Ovary (tissue), 3 donors: ENCODE measurements around the gene RPL3.

ENCODE experiments used
- EP300 ChIP-seq: sonication (generic); formaldehyde crosslinking; IDR thresholded peaks from one replicate; pipeline ENCODE4 v1.6.1; 2017; ENCODE audit warnings: antibody characterized with exemption
- TF ChIP-seq, protein P1 (sequence below), 3 donors: fragments of 450-650 bp in 2 of 3; fragments of 200-600 bp in 1 of 3; IDR thresholded peaks; one replicate each; pipeline versions ENCODE4 v1.5.1 to v1.8.0; 2016 to 2022; ENCODE audit warnings: antibody characterized with exemption in 3 of 3, mild to moderate bottlenecking in 1 of 3
- donor health status: DM: no; HTN: no; CAD: no.

DNA sequence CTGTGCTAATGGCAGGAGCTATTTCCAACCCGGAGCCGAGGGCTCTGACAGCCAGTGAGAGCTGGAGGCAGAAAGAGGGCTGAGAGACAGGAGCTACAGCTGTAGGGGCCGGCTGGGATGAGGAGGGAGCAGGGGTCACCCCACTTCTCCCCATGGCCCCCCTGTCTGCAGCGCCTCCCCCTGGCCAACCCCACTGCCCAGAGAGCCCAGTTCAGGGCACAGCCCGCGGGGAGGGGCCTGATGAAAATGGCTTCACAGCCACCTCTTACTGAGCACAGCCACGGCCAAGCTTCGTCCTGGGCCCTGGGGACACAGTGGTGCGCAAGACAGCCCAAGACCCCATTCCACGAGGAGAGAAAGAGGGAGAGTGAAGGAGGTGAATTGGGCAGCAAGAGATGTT is 27.9 kb downstream of the RPL3 start:
- TF ChIP-seq, protein P1, sequence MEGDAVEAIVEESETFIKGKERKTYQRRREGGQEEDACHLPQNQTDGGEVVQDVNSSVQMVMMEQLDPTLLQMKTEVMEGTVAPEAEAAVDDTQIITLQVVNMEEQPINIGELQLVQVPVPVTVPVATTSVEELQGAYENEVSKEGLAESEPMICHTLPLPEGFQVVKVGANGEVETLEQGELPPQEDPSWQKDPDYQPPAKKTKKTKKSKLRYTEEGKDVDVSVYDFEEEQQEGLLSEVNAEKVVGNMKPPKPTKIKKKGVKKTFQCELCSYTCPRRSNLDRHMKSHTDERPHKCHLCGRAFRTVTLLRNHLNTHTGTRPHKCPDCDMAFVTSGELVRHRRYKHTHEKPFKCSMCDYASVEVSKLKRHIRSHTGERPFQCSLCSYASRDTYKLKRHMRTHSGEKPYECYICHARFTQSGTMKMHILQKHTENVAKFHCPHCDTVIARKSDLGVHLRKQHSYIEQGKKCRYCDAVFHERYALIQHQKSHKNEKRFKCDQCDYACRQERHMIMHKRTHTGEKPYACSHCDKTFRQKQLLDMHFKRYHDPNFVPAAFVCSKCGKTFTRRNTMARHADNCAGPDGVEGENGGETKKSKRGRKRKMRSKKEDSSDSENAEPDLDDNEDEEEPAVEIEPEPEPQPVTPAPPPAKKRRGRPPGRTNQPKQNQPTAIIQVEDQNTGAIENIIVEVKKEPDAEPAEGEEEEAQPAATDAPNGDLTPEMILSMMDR (IDR thresholded peaks at IDR 0.05), result no peak
- no peak for TF ChIP-seq EP300
